ENCODE data around the gene AGAP5.

Gene AGAP5

GRCh38 chr10:73646598-73647041 is 51.3 kb downstream of the AGAP5 start:
- Histone ChIP-seq H3K36me3 (replicated peaks) (no peaks in the 10 kb centered on the region), H3K27me3 (replicated peaks) (no peaks in the 10 kb centered on the region), H3K27ac (no peak overlapping the region), H3K4me3 (ENCODE audit: low read depth, low read length) (no peak overlapping the region)
- no peak for DNase-seq
- TF ChIP-seq, protein P1, sequence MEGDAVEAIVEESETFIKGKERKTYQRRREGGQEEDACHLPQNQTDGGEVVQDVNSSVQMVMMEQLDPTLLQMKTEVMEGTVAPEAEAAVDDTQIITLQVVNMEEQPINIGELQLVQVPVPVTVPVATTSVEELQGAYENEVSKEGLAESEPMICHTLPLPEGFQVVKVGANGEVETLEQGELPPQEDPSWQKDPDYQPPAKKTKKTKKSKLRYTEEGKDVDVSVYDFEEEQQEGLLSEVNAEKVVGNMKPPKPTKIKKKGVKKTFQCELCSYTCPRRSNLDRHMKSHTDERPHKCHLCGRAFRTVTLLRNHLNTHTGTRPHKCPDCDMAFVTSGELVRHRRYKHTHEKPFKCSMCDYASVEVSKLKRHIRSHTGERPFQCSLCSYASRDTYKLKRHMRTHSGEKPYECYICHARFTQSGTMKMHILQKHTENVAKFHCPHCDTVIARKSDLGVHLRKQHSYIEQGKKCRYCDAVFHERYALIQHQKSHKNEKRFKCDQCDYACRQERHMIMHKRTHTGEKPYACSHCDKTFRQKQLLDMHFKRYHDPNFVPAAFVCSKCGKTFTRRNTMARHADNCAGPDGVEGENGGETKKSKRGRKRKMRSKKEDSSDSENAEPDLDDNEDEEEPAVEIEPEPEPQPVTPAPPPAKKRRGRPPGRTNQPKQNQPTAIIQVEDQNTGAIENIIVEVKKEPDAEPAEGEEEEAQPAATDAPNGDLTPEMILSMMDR (IDR thresholded peaks at IDR 0.05; ENCODE audit: low read depth, low read length, missing control alignments): no peak
- in situ Hi-C loops (cut with HindIII; ENCODE audit: low pct_ligation_motif_present, low sequenced_read_pairs): no loop called here

GRCh38 chr10:73645251-73645650 is 52.7 kb downstream of the AGAP5 start:
- Histone ChIP-seq H3K27ac (no peak overlapping the region), H3K4me3 (ENCODE audit: low read depth, low read length) (no peak overlapping the region), H3K36me3 (replicated peaks) (no peaks in the 10 kb centered on the region), H3K27me3 (replicated peaks) (no peaks in the 10 kb centered on the region)
- TF ChIP-seq, protein P1 (IDR thresholded peaks at IDR 0.05; ENCODE audit: low read depth, low read length, missing control alignments): no peak
- DNase-seq: no peak
- in situ Hi-C loops (cut with HindIII; ENCODE audit: low pct_ligation_motif_present, low sequenced_read_pairs): no loop called here

DNA sequence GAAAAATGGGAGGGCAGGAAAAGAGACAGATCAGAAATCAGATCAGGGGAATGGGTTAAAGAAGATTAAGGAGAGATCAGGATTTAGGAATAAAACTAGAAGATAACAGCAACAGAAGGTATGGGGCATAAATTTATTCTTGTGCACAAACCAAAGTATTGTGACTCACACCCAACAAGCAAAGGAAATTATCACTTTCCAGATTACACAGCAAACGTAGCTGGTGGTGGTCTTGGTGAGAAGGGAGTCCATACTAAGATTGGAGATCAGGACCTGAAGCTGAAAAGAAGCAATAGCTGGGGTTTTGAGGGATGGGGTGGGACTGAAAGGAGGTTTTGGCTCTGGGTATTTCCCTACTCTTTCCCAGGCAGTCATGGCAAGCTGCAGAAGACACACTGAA is 53.1 kb downstream of the AGAP5 start:
- Histone ChIP-seq H3K36me3 (replicated peaks) (no peaks in the 10 kb centered on the region), H3K27ac (no peak overlapping the region), H3K27me3 (replicated peaks) (no peaks in the 10 kb centered on the region), H3K4me3 (ENCODE audit: low read depth, low read length) (no peak overlapping the region)
- DNase-seq: no peak
- in situ Hi-C loops (cut with HindIII; ENCODE audit: low pct_ligation_motif_present, low sequenced_read_pairs): no loop called here
- TF ChIP-seq, protein P1 (IDR thresholded peaks at IDR 0.05; ENCODE audit: low read depth, low read length, missing control alignments): no peak

DNA sequence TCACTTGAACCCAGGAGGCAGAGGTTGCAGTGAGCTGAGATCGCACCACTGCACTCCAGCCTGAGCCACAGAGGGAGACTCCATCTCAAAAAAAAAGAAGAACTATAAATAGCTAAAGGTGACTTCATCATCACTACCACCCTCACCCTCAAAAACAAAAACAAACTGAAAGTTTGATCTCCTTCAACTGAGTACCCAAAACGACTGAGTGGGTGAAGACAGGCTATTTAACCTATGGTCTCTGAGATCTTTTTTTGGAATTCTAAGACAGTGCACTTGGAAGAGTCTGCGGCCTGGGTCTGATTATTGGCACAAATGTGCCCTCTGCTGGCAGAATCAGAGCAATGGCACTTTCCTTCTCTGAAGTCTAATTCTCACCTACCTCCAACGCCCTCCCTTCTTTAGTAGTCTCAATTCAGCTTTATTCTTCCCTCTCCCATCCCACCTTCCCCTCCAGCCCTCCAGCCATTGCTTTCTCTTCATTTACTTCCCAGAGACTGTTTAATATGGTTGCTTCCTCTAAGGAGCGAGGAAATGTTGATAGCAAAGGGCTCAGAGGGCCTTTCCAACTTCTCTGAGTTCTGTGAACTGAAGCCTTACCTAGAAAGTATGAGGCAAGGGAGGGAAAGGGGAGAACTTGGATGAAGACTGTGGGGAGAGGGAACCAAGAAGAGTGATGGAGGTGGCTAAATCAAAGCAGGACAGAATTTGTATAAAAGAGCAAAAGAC is 53.7 kb downstream of the AGAP5 start:
- H3K27me3 ChIP-seq (replicated peaks): no peaks in the 10 kb centered on the region
- no peaks in the 10 kb centered on the region for H3K36me3 ChIP-seq (replicated peaks)
- H3K4me3 ChIP-seq (ENCODE audit: low read depth, low read length): no peak overlapping the region
- in situ Hi-C loops (cut with HindIII; ENCODE audit: low pct_ligation_motif_present, low sequenced_read_pairs): no loop called here
- H3K27ac ChIP-seq: no peak overlapping the region
- TF ChIP-seq, protein P1 (IDR thresholded peaks at IDR 0.05; ENCODE audit: low read depth, low read length, missing control alignments): peak; percentile 85
- DNase-seq: peak; percentile 45

DNA sequence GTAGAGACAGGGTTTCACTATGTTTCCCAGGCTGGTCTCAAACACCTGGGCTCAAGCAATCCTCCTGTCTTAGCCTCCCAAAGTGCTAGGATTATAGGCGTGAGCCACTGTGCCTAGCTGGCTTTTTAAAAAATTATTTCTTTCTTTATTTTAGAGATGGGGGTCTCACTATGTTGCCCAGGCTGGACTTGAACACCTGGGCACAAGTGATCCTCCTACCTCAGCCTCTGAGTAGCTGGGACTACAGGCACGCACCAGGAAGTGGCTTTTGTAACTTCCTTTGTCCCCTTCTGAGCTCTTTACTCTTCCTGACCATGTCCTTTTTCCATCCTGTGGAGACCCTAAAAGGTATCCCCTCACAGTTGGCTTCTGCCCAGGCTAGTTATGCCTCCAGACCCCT is 54.5 kb downstream of the AGAP5 start:
- TF ChIP-seq, protein P1 (IDR thresholded peaks at IDR 0.05; ENCODE audit: low read depth, low read length, missing control alignments): no peak
- DNase-seq: no peak
- Histone ChIP-seq H3K27me3 (replicated peaks) (no peaks in the 10 kb centered on the region), H3K27ac (no peak overlapping the region), H3K36me3 (replicated peaks) (no peaks in the 10 kb centered on the region), H3K4me3 (ENCODE audit: low read depth, low read length) (no peak overlapping the region)
- in situ Hi-C loops (cut with HindIII; ENCODE audit: low pct_ligation_motif_present, low sequenced_read_pairs): no loop called here

Data from brain microvascular endothelial cell (primary cell).